B cell (primary cell): ENCODE data around the gene ICAM4. TPM values are rescaled to one million over a fixed set of nuclear protein-coding genes. Genes with fewer than 3 reads are reported as not detected.

Source experiments
- ATAC-seq: fragments of 200-7000 bp; cut with Tn5 transposase; one replicate; pipeline ENCODE4 v1.10.0; 2021; ENCODE audit warnings: low read depth, mild to moderate bottlenecking, moderate number of reproducible peaks, moderate library complexity
- CTCF ChIA-PET: fragments of 350-600 bp; sonication (Branson Sonifier 250); formaldehyde crosslinking; loops from one replicate; lab custom pipeline; 2021; ENCODE audit warnings: antibody characterized with exemption, inconsistent platforms; lab: Charles Lee
- POLR2A ChIA-PET: fragments of 350-600 bp; sonication (Branson Sonifier 250); formaldehyde crosslinking; loops from one replicate; lab custom pipeline; 2021; ENCODE audit warnings: antibody characterized with exemption; lab: Charles Lee
- DNase-seq: peaks from one replicate; pipeline ENCODE4 v3.0.0; 2013
- H2AFZ ChIP-seq: 2 replicates; pipeline ENCODE4 v1.6.1; 2012; ENCODE audit warnings: mild to moderate bottlenecking, low read depth, low read length; ENCODE audit not compliant: insufficient read depth, poor library complexity, severe bottlenecking
- H3K27ac ChIP-seq, 2 donors: 1 replicate in 1 of 2; 2 replicates in 1 of 2; pipeline ENCODE4 v1.5.1; 2012 to 2013; ENCODE audit warnings: low read length in 2 of 2, mild to moderate bottlenecking in 2 of 2, moderate library complexity in 1 of 2
- H3K27me3 ChIP-seq, 4 experiments: fragments of 200-600 bp in 1 of 4; sonication (generic) in 1 of 4; replicated peaks in 1 of 4; 1 replicate in 2 of 4; 2 replicates in 2 of 4; pipeline versions ENCODE4 v1.6.1 to v1.7.0; 2013 to 2016; ENCODE audit warnings: low read length in 3 of 4, mild to moderate bottlenecking in 2 of 4, mixed read lengths in 1 of 4, moderate library complexity in 1 of 4; ENCODE audit not compliant: insufficient read depth in 4 of 4, control insufficient read depth in 3 of 4; ENCODE audit errors: control extremely low read depth in 1 of 4
- H3K36me3 ChIP-seq, 2 experiments: replicated peaks in 1 of 2; 1 replicate in 1 of 2; 2 replicates in 1 of 2; pipeline versions ENCODE4 v1.6.1 to v1.7.1; 2013; ENCODE audit warnings: low read length in 1 of 2; ENCODE audit not compliant: insufficient read depth in 2 of 2, control insufficient read depth in 1 of 2; ENCODE audit errors: control extremely low read depth in 1 of 2, extremely low read depth in 1 of 2
- H3K4me1 ChIP-seq, 2 donors: fragments of 200-600 bp in 1 of 2; sonication (generic) in 1 of 2; 1 replicate in 1 of 2; 2 replicates in 1 of 2; pipeline versions ENCODE4 v1.5.1 to v1.6.1; 2013 to 2017; ENCODE audit warnings: low read length in 2 of 2; ENCODE audit not compliant: control insufficient read depth in 2 of 2, insufficient read depth in 2 of 2
- H3K4me2 ChIP-seq: replicated peaks from 2 replicates; pipeline ENCODE3; 2012; ENCODE audit warnings: mild to moderate bottlenecking, low read depth, low read length; ENCODE audit not compliant: poor library complexity, severe bottlenecking
- H3K4me3 ChIP-seq, 5 experiments: fragments of 200-600 bp in 1 of 5; sonication (generic) in 1 of 5; 1 replicate in 3 of 5; 2 replicates in 2 of 5; pipeline versions ENCODE4 v1.5.1 to v1.7.0; 2011 to 2016; ENCODE audit warnings: low read length in 4 of 5, mild to moderate bottlenecking in 4 of 5, low read depth in 2 of 5, control low read depth in 1 of 5, moderate library complexity in 1 of 5; ENCODE audit not compliant: insufficient read depth in 1 of 5; ENCODE audit errors: control extremely low read depth in 1 of 5, extremely low read depth in 1 of 5
- H3K79me2 ChIP-seq: fragments of 200-600 bp; sonication (generic); one replicate; pipeline ENCODE4 v1.6.0; 2016; ENCODE audit warnings: low read length; ENCODE audit not compliant: control insufficient read depth, insufficient read depth
- H3K9ac ChIP-seq: fragments of 200-600 bp; sonication (generic); 2 replicates; pipeline ENCODE4 v1.6.1; 2017; ENCODE audit warnings: mild to moderate bottlenecking, low read length, moderate library complexity
- H3K9me3 ChIP-seq, 3 donors: one replicate each; pipeline versions ENCODE4 v1.6.1 to v1.7.1; 2013; ENCODE audit warnings: low read length in 2 of 3; ENCODE audit not compliant: control insufficient read depth in 2 of 3, insufficient read depth in 1 of 3; ENCODE audit errors: control extremely low read depth in 1 of 3
- H4K20me1 ChIP-seq: 2 replicates; pipeline ENCODE4 v1.6.0; 2012; ENCODE audit warnings: mild to moderate bottlenecking, low read length; ENCODE audit not compliant: insufficient read depth, control insufficient read depth, poor library complexity, severe bottlenecking
- H3K27ac Mint-ChIP-seq: one replicate; pipeline ENCODE4 v1.8.0; 2021; ENCODE audit warnings: mixed read lengths
- H3K27me3 Mint-ChIP-seq: one replicate; pipeline ENCODE4 v1.8.0; 2021; ENCODE audit warnings: mixed read lengths
- H3K4me1 Mint-ChIP-seq: one replicate; pipeline ENCODE4 v1.8.0; 2021; ENCODE audit warnings: mixed read lengths
- H3K4me3 Mint-ChIP-seq: one replicate; pipeline ENCODE4 v1.8.0; 2021; ENCODE audit warnings: mixed read lengths
- H3K9me3 Mint-ChIP-seq: one replicate; pipeline ENCODE4 v1.8.0; 2022; ENCODE audit warnings: mixed read lengths; ENCODE audit not compliant: insufficient read depth
- EZH2 ChIP-seq: IDR thresholded peaks from 2 replicates; pipeline ENCODE4 v1.6.1; 2012; ENCODE audit warnings: borderline replicate concordance, low read depth, mild to moderate bottlenecking, moderate library complexity, low read length; ENCODE audit not compliant: insufficient read depth, poor library complexity, severe bottlenecking
- WGBS: methylation state at CpG from one replicate; pipeline ENCODE4 v1.1.5; 2013; ENCODE audit warnings: missing lambda C conversion rate; ENCODE audit not compliant: insufficient coverage; 5-methylcytosine and 5-hydroxymethylcytosine counted together
- intact Hi-C: fragments of 100-400 bp; cut with micrococcal nuclease; formaldehyde crosslinking; loops from one replicate; pipeline ENCODE4 v1.10.0; 2022
- polyA plus RNA-seq: library from polyadenylated mRNA; depleted of rRNA; stranded (reverse); fragments of >200 nt; gene quantifications from 2 replicates; pipeline ENCODE4 v1.2.3, GENCODE V29; 2012
- total RNA-seq, 2 donors: library from RNA; stranded (reverse); fragments of 120-200 nt in 1 of 2; gene quantifications; 1 replicate in 1 of 2; 2 replicates in 1 of 2; pipeline versions ENCODE4 v1.2.3 to v1.2.4, GENCODE V29; 2013 to 2022
- TF ChIP-seq, protein P1 (sequence below): fragments of 200-600 bp; IDR thresholded peaks from one replicate; pipeline ENCODE4 v1.8.0; 2022; ENCODE audit warnings: antibody characterized with exemption, mild to moderate bottlenecking

Gene ICAM4
- total and polyA plus RNA-seq, 2 donors (not counting 1 experiment from before 2014, with no cell fraction given) = 0.44 to 0.78 TPM

DNA sequence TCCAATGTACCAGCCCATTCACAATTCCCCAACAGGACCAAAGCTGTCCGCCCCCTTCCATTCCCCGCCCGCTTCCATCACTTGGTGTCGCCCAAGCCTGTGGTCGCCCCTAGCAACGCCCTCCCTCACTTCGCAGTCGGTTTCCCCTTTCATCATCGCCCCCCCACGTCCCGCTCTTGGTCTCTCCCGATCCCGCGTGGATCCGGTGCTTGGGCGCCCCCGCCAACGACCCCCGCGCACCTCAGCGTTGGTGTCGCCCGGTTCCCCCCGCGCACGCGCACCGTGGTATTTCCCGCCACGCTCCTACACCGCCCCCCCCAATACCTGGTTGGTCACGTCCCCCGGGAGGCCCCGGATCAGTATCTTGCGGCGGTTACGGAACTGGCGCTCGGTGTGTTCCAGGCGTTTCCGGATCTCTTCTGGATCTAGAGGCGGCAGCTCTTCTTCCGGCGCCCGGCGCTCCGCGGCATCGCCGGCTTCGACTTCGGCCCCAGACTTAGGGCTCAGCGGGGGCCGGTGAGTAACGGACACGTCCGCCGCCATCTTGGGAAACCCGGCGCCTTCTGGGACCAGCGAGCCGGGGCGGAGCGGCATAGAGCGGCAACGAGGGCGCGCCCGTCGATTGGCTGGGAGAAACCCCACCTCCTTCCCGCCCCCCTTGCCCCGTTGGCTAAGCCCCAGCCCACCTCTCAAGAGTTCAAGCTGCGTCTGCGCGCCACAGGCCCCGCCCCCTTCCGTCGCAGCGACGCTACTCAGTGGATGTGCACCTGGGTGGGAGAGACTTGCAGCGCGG is 46.4 kb downstream of the ICAM4 start, which contains the start of gene RAVER1:
Gene RAVER1 (minus strand): TSS at position 565 of the 793 bp plus-strand sequence. CDS start 22 bp downstream, at position 543.
- intact Hi-C loops = loop anchor here (1.0 to 5.0 kb wide), 4 partner anchors 17 to 319 kb away; partner anchors contain the start of genes FDX2, ILF3 and TYK2
- Histone ChIP-seq H3K4me2 (peak within 1 kb of the TSS; percentile 86), H3K27ac (peak within 1 kb of the TSS; percentile 90 to 91), H2AFZ (peak within 1 kb of the TSS; percentile 95), H3K9me3 (peaks cover 0 to 15% (median 0%) of the 10 kb centered on the region in 3 donors), H3K36me3 (peaks cover 0 to 49% of the 10 kb centered on the region in 2 experiments), H4K20me1 (peaks cover 65% of the 10 kb centered on the region), H3K4me3 (peak within 1 kb of the TSS; percentile 63 to 94 (median 83)), H3K27me3 (no peaks in the 10 kb centered on the region), H3K4me1 (peaks cover 14 to 24% of the 10 kb centered on the region in 2 donors), H3K79me2 (peaks cover 92% of the 10 kb centered on the region), H3K9ac (peak within 1 kb of the TSS; percentile 88)
- H3K27ac Mint-ChIP-seq = peak within 1 kb of the TSS; percentile 97
- H3K4me1 Mint-ChIP-seq = peaks cover 21% of the 10 kb centered on the region
- no peak for TF ChIP-seq EZH2
- TF ChIP-seq, protein P1, sequence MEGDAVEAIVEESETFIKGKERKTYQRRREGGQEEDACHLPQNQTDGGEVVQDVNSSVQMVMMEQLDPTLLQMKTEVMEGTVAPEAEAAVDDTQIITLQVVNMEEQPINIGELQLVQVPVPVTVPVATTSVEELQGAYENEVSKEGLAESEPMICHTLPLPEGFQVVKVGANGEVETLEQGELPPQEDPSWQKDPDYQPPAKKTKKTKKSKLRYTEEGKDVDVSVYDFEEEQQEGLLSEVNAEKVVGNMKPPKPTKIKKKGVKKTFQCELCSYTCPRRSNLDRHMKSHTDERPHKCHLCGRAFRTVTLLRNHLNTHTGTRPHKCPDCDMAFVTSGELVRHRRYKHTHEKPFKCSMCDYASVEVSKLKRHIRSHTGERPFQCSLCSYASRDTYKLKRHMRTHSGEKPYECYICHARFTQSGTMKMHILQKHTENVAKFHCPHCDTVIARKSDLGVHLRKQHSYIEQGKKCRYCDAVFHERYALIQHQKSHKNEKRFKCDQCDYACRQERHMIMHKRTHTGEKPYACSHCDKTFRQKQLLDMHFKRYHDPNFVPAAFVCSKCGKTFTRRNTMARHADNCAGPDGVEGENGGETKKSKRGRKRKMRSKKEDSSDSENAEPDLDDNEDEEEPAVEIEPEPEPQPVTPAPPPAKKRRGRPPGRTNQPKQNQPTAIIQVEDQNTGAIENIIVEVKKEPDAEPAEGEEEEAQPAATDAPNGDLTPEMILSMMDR = no peak
- H3K9me3 Mint-ChIP-seq = no peaks in the 10 kb centered on the region
- WGBS = under 1% methylated on average over 76 of the region's 82 CpGs
- ChIA-PET CTCF (interaction anchor here (0.9 to 4.3 kb wide), 5 partner anchors 11 to 63 kb away, joined by 3 to 14 read pairs (median 3); partner anchors contain the start of gene ICAM1), POLR2A (interaction anchor here (0.6 to 2.2 kb wide), 16 partner anchors 9 to 1248 kb away, joined by 3 to 9 read pairs (median 4); partner anchors contain the start of genes ICAM1, TMED1 and TYK2)
- no peaks in the 10 kb centered on the region for H3K27me3 Mint-ChIP-seq
- peak within 1 kb of the TSS; percentile 97 for H3K4me3 Mint-ChIP-seq
- peak; percentile 97 for ATAC-seq
- DNase-seq = peak; percentile 99
